SK-N-SH (cell line): Measurements from ENCODE around the gene CPVL. TPM values are rescaled to one million over a fixed set of nuclear protein-coding genes. Genes with fewer than 3 reads are reported as not detected.
"Not testable (repeated sequence)": the region's sequence is repeated elsewhere in the genome, so short reads cannot be mapped to it uniquely, and the experiment has no call there.

Experiments used
- CTCF ChIA-PET: fragments of 300-600, 350-600 bp; formaldehyde crosslinking; extraction: SDS; loops from one replicate; lab custom pipeline; 2021; lab: Yijun Ruan, JAX
- POLR2A ChIA-PET: fragments of 350-600 bp; sonication (Branson Sonifier 250); formaldehyde crosslinking; extraction: SDS; loops from one replicate; lab custom pipeline; 2020; ENCODE audit warnings: antibody characterized with exemption, inconsistent platforms; lab: Yijun Ruan, JAX
- DNase-seq: peaks from one replicate; pipeline ENCODE4 v3.0.0; 2012
- H2AFZ ChIP-seq: fragments of 200-600 bp; sonication (generic); 2 replicates; pipeline ENCODE4 v1.8.1; 2016; ENCODE audit warnings: antibody characterized with exemption, mild to moderate bottlenecking, low read depth
- H3F3A ChIP-seq: fragments of 200-600 bp; sonication (generic); replicated peaks from 2 replicates; pipeline ENCODE3; 2016; ENCODE audit warnings: antibody characterized with exemption, mild to moderate bottlenecking; ENCODE audit not compliant: insufficient read depth
- H3K27ac ChIP-seq, 2 experiments: fragments of 200-500 bp in 1 of 2; fragments of 200-600 bp in 1 of 2; sonication (Bioruptor generic) in 1 of 2; sonication (generic), shearing (Covaris generic) in 1 of 2; 2 replicates each; pipeline versions ENCODE4 v1.5.1 to v1.6.1; 2014 to 2016; ENCODE audit warnings: low read depth in 2 of 2, inconsistent platforms in 1 of 2, low read length in 1 of 2, mild to moderate bottlenecking in 1 of 2, mixed read lengths in 1 of 2
- H3K27me3 ChIP-seq: fragments of 200-600 bp; sonication (generic), shearing (Covaris generic); 2 replicates; pipeline ENCODE4 v1.6.1; 2016; ENCODE audit warnings: mixed run types; ENCODE audit not compliant: insufficient read depth
- H3K36me3 ChIP-seq, 2 experiments: fragments of 200-500 bp in 1 of 2; fragments of 200-600 bp in 1 of 2; sonication (Bioruptor generic) in 1 of 2; sonication (generic) in 1 of 2; replicated peaks in 1 of 2; 2 replicates each; pipeline versions ENCODE3 to v1.5.1; 2014 to 2016; ENCODE audit warnings: low read length in 1 of 2, mild to moderate bottlenecking in 1 of 2; ENCODE audit not compliant: insufficient read depth in 2 of 2, control insufficient read depth in 1 of 2
- H3K4me1 ChIP-seq, 2 experiments: fragments of 200-500 bp in 1 of 2; fragments of 200-600 bp in 1 of 2; sonication (Bioruptor generic) in 1 of 2; sonication (generic), shearing (Covaris generic) in 1 of 2; 2 replicates each; pipeline versions ENCODE4 v1.5.1 to v1.6.1; 2014 to 2016; ENCODE audit warnings: low read depth in 1 of 2, low read length in 1 of 2, mixed run types in 1 of 2; ENCODE audit not compliant: insufficient read depth in 2 of 2, control insufficient read depth in 1 of 2
- H3K4me2 ChIP-seq: fragments of 200-600 bp; sonication (generic), shearing (Covaris generic); 2 replicates; pipeline ENCODE4 v1.6.1; 2017; ENCODE audit warnings: mixed run types
- H3K4me3 ChIP-seq, 2 experiments: fragments of 200-500 bp in 1 of 2; fragments of 200-600 bp in 1 of 2; sonication (Bioruptor generic) in 1 of 2; sonication (generic), shearing (Covaris generic) in 1 of 2; 2 replicates each; pipeline versions ENCODE4 v1.5.1 to v1.8.1; 2014 to 2016; ENCODE audit warnings: low read depth in 2 of 2, inconsistent platforms in 1 of 2, low read length in 1 of 2, mild to moderate bottlenecking in 1 of 2, mixed read lengths in 1 of 2, moderate library complexity in 1 of 2
- H3K79me2 ChIP-seq: fragments of 200-600 bp; sonication (generic); 2 replicates; pipeline ENCODE4 v1.8.1; 2017; ENCODE audit warnings: mild to moderate bottlenecking; ENCODE audit not compliant: insufficient read depth
- H3K9ac ChIP-seq: fragments of 200-600 bp; sonication (generic); 2 replicates; pipeline ENCODE4 v1.6.1; 2017; ENCODE audit warnings: mixed run types
- H3K9me2 ChIP-seq: fragments of 200-600 bp; sonication (generic); 2 replicates; pipeline ENCODE4 v1.6.1; 2017; ENCODE audit warnings: mixed run types
- H3K9me3 ChIP-seq: fragments of 200-600 bp; sonication (generic); 2 replicates; pipeline ENCODE4 v1.6.1; 2017; ENCODE audit warnings: mixed run types, mild to moderate bottlenecking, moderate library complexity
- H4K20me1 ChIP-seq: fragments of 200-600 bp; sonication (generic); 2 replicates; pipeline ENCODE4 v1.6.1; 2017; ENCODE audit warnings: mild to moderate bottlenecking, mixed run types; ENCODE audit not compliant: insufficient read depth
- FOSL2 ChIP-seq: IDR thresholded peaks from 2 replicates; pipeline ENCODE4 v1.4.0; 2012; ENCODE audit warnings: low read depth, mild to moderate bottlenecking, moderate library complexity, borderline replicate concordance
- NFIC ChIP-seq: IDR thresholded peaks from 2 replicates; pipeline ENCODE4 v1.4.0; 2012; ENCODE audit warnings: borderline replicate concordance
- RCOR1 ChIP-seq: fragments of 150-350 bp; IDR thresholded peaks from 2 replicates; pipeline ENCODE4 v1.6.1; 2017; ENCODE audit warnings: antibody characterized with exemption, low read length
- TCF12 ChIP-seq: IDR thresholded peaks from 2 replicates; pipeline ENCODE4 v1.4.0; 2012
- TEAD4 ChIP-seq: IDR thresholded peaks from 2 replicates; pipeline ENCODE4 v1.4.0; 2012; ENCODE audit warnings: mild to moderate bottlenecking, borderline replicate concordance; ENCODE audit not compliant: insufficient read depth
- WGBS: methylation state at CpG from one replicate; pipeline ENCODE4 v1.1.6; 2017; ENCODE audit warnings: low lambda C conversion rate; 5-methylcytosine and 5-hydroxymethylcytosine counted together
- polyA plus RNA-seq, 3 experiments: library from polyadenylated mRNA; depleted of rRNA; stranded (reverse); fragments of >200 nt; gene quantifications; 2 replicates each; pipeline ENCODE4 v1.2.3, GENCODE V29; 2012
- TF ChIP-seq, protein P1 (sequence below): IDR thresholded peaks from 2 replicates; pipeline ENCODE4 v1.4.0; 2012; ENCODE audit warnings: low read depth
- TF ChIP-seq, protein P2 (sequence below): IDR thresholded peaks from 2 replicates; pipeline ENCODE4; 2012
- TF ChIP-seq, protein P3 (sequence below): fragments of 150-350 bp; IDR thresholded peaks from 2 replicates; pipeline ENCODE4 v1.6.1; 2016; ENCODE audit warnings: mild to moderate bottlenecking, low read depth, low read length

Gene CPVL
- polyA plus RNA-seq, 1 of the 3 experiments (the other 2 are of a cell fraction) = not detected

DNA sequence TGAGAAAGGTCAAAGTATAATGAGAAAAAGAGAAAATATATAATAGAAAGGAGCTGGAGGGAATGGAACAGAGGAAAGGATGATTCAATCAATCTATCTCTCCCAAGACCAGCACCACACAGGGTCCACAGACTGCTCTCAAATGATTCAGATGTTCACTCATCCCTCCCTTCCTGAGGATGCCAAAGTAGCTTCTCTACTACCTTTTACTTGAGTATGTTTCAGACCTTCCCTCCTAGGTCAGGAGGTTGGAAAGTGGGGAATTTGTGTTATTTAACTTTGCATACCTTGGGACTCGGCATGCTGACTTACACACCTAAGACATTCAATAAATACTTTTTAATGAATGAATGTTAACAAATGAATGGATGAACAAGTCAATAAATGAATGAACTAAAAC, 30.6 kb downstream of the CPVL start:
- ChIA-PET POLR2A (no interaction called here), CTCF (interaction anchor here (5.0 to 48.2 kb wide), 4 partner anchors 9 to 293 kb away, joined by 24 to 1647 read pairs (median 48); no protein-coding TSS in a partner anchor)
- Histone ChIP-seq H3K4me3 (no peak overlapping the region), H3K27me3 (peaks cover 8% of the 10 kb centered on the region; the same call in 1 of the 2 replicates), H3K27ac (no peak overlapping the region), H3K9ac (no peak overlapping the region), H3F3A (no peaks in the 10 kb centered on the region), H3K79me2 (no peaks in the 10 kb centered on the region), H3K4me2 (no peak overlapping the region), H3K9me2 (no peaks in the 10 kb centered on the region), H3K4me1 (no peaks in the 10 kb centered on the region), H3K9me3 (no peaks in the 10 kb centered on the region), H3K36me3 (no peaks in the 10 kb centered on the region), H2AFZ (no peak overlapping the region), H4K20me1 (no peaks in the 10 kb centered on the region)
- DNase-seq = no peak
- TF ChIP-seq FOSL2 = no peak
- 69% methylated on average over 1 of the region's 1 CpG for WGBS

DNA sequence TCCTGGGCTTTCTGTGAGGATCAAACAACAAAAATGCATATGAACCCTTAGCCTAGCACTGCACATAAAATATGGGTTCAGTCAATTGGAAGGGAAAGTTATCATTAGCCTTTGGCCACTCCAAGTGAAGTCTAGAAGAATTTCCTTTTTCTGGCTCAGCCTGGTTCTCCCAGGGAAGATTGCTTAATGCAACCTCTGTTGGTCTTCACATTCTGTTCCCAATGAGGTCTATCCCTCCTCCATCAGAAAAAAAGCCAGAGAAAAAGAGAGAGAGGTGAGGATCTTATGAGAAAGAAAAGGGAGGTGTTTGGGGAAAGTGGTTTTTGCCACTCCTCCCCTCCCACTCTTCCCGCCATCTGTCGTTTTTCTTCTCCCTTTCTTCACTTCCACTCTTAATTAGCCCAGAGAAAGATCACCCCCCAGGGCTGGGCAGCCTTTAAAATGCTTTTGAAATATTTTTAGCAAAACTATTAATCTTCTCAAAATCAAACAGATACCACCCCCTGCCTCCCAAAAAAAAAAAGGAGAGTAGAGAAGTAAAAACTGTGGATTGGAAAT, 31.1 kb downstream of the CPVL start:
- no peak overlapping the region for H3K4me2 ChIP-seq
- 64% methylated on average over 2 of the region's 2 CpGs for WGBS

DNA sequence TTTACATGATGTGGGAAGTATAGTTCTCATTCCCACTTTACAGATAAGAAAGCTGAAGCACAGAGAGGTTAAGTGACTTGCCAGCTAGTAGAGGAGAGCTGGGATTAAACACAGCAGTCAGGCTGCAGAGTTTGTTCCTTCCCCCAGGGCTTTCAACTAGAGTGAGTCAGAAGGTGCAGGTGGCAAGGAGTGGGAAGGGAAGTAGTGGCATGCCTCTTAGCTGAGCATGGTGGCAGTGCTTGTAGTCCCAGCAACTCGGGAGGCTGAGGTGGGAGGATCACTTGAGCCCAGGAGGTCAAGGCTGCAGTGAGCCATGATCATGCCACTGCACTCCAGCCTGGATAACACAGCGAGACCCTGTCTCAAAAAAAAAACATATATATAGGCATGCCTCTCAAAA, 32.1 kb downstream of the CPVL start:
- H3K4me1 ChIP-seq, H3K9me3 ChIP-seq, H3K9ac ChIP-seq, H3F3A ChIP-seq, H4K20me1 ChIP-seq, DNase-seq, H3K36me3 ChIP-seq, H3K79me2 ChIP-seq, POLR2A ChIA-PET, H3K4me2 ChIP-seq, H2AFZ ChIP-seq, H3K9me2 ChIP-seq, H3K4me3 ChIP-seq, H3K27ac ChIP-seq: not testable (repeated sequence)
- CTCF ChIA-PET = interaction anchor here (0.6 to 48.2 kb wide), 13 partner anchors 9 to 295 kb away, joined by 3 to 1647 read pairs (median 5); partner anchors contain the start of gene TRIL
- H3K27me3 ChIP-seq = peaks cover 15% of the 10 kb centered on the region
- WGBS = 49% methylated on average over 2 of the region's 2 CpGs

More for the DNA sequence above, 31.1 kb downstream of the CPVL start:
- no peak for DNase-seq
- TF ChIP-seq TCF12 = no peak
- TF ChIP-seq, protein P1, sequence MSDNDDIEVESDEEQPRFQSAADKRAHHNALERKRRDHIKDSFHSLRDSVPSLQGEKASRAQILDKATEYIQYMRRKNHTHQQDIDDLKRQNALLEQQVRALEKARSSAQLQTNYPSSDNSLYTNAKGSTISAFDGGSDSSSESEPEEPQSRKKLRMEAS = no peak
- TF ChIP-seq, protein P2, sequence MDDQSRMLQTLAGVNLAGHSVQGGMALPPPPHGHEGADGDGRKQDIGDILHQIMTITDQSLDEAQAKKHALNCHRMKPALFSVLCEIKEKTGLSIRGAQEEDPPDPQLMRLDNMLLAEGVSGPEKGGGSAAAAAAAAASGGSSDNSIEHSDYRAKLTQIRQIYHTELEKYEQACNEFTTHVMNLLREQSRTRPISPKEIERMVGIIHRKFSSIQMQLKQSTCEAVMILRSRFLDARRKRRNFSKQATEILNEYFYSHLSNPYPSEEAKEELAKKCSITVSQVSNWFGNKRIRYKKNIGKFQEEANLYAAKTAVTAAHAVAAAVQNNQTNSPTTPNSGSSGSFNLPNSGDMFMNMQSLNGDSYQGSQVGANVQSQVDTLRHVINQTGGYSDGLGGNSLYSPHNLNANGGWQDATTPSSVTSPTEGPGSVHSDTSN = no peak
- TF ChIP-seq, protein P3, sequence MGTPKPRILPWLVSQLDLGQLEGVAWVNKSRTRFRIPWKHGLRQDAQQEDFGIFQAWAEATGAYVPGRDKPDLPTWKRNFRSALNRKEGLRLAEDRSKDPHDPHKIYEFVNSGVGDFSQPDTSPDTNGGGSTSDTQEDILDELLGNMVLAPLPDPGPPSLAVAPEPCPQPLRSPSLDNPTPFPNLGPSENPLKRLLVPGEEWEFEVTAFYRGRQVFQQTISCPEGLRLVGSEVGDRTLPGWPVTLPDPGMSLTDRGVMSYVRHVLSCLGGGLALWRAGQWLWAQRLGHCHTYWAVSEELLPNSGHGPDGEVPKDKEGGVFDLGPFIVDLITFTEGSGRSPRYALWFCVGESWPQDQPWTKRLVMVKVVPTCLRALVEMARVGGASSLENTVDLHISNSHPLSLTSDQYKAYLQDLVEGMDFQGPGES = no peak
- no peak for TF ChIP-seq NFIC
- no peak for TF ChIP-seq RCOR1
- no peak for TF ChIP-seq TEAD4
- POLR2A ChIA-PET = no interaction called here
- no peaks in the 10 kb centered on the region for H3K4me1 ChIP-seq
- no peaks in the 10 kb centered on the region for H3F3A ChIP-seq
- H3K27me3 ChIP-seq = peaks cover 13% of the 10 kb centered on the region
- H3K79me2 ChIP-seq = no peaks in the 10 kb centered on the region
- no peaks in the 10 kb centered on the region for H3K9me3 ChIP-seq
- no peaks in the 10 kb centered on the region for H4K20me1 ChIP-seq
- no peaks in the 10 kb centered on the region for H3K9me2 ChIP-seq
- CTCF ChIA-PET = interaction anchor here (0.6 to 48.2 kb wide), 7 partner anchors 8 to 294 kb away, joined by 5 to 1647 read pairs (median 38); partner anchors contain the start of gene TRIL
- H3K4me3 ChIP-seq = no peak overlapping the region
- H2AFZ ChIP-seq = no peak overlapping the region
- H3K9ac ChIP-seq = no peak overlapping the region
- H3K36me3 ChIP-seq = no peaks in the 10 kb centered on the region
- H3K27ac ChIP-seq = no peak overlapping the region
